Measurements from ENCODE around the gene WDFY1. TPM values are rescaled to one million over a fixed set of nuclear protein-coding genes. Genes with fewer than 3 reads are reported as not detected.

Gene WDFY1
- total RNA-seq, 4 donors from 2014 or later, result 19.4 to 29.2 (median 24.7) TPM

DNA sequence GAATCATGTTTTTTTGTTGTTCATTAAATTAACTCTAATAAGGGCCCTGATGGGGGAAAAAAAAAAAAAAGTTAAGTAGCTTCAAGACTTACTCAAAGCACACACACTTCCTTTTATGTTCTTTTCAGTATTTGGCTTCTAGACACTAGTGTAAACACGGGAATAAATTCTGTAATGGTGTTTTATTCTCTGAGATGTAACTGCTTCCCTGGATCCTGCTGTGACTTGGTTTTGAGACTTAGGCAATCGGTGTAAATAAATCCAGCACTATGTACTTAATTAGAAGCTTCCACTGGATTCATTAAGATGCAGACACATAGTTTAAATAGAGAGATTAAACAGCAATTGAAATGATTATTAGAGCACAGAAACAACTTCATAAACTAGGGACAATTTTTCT is 81.6 kb downstream of the WDFY1 start:
- intact Hi-C loops (cut with DNase I), result no loop called here
- H3K27ac ChIP-seq (replicated peaks in 1 of 4), result no peak overlapping the region
- H3K4me1 ChIP-seq, result no peaks in the 10 kb centered on the region
- no peaks in the 10 kb centered on the region for H3K9me3 ChIP-seq
- no peaks in the 10 kb centered on the region for H3K27me3 ChIP-seq
- 67% methylated on average over 2 of the region's 2 CpGs for WGBS
- no peak overlapping the region for H3K4me3 ChIP-seq
- TF ChIP-seq POLR2AphosphoS5 (IDR thresholded peaks at IDR 0.05) (no peak), POLR2A (IDR thresholded peaks at IDR 0.05; ENCODE audit: low read depth) (no peak), EP300 (IDR thresholded peaks at IDR 0.05) (no peak)
- TF ChIP-seq, protein P1, sequence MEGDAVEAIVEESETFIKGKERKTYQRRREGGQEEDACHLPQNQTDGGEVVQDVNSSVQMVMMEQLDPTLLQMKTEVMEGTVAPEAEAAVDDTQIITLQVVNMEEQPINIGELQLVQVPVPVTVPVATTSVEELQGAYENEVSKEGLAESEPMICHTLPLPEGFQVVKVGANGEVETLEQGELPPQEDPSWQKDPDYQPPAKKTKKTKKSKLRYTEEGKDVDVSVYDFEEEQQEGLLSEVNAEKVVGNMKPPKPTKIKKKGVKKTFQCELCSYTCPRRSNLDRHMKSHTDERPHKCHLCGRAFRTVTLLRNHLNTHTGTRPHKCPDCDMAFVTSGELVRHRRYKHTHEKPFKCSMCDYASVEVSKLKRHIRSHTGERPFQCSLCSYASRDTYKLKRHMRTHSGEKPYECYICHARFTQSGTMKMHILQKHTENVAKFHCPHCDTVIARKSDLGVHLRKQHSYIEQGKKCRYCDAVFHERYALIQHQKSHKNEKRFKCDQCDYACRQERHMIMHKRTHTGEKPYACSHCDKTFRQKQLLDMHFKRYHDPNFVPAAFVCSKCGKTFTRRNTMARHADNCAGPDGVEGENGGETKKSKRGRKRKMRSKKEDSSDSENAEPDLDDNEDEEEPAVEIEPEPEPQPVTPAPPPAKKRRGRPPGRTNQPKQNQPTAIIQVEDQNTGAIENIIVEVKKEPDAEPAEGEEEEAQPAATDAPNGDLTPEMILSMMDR (IDR thresholded peaks at IDR 0.05), result no peak
- no peak for DNase-seq (ENCODE audit: extremely low spot score)
- peaks cover 0 to 3% (median 0%) of the 10 kb centered on the region in 4 donors for H3K36me3 ChIP-seq

DNA sequence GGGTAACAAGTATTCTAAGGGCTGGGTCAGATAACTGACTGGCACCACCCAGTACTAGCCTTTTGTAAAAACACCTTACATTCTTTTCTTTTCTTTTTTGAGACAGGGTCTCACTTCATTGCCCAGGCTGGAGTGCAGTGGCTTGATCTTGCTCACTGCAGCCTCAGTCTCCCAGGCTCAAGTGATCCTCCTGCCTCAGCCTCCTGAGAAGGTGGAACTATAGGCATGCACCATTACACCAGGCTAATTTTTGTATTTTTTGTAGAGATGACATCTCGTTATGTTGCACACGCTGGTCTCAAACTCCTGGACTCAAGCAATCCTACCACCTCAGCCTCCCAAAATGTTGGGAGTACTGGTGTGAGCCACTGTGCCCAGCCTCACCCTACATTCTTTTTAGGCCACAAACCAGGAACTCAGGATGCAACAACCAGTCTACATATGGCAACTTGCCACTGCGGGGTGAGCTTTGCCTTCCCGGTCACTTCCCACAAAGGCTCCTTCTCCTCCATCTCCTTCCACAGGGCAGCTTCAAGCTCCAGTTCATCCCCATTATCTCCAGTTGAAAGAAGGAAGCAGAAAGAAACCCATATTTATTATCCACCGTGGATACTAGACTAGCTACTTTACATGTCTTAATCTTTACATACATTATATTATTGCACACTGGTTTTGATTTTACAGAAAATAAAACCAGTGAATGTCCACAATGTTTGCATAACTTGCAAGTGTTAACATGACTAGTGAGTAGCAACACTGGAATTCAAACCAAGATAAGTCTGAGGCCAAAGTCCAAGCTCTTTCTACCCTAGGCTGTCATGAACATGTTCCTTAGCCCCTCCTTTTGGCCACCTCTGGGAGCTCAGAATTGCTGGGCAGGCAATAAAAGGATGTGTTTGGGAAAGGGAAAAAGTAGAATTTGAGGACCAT is 84.1 kb downstream of the WDFY1 start:
- TF ChIP-seq EP300 (IDR thresholded peaks at IDR 0.05) (no peak), POLR2A (IDR thresholded peaks at IDR 0.05; ENCODE audit: low read depth) (no peak)
- TF ChIP-seq, protein P1 (IDR thresholded peaks at IDR 0.05), result no peak
- no peaks in the 10 kb centered on the region for H3K9me3 ChIP-seq
- WGBS, result 76% methylated on average over 5 of the region's 5 CpGs
- intact Hi-C loops (cut with DNase I), result no loop called here
- no peaks in the 10 kb centered on the region for H3K36me3 ChIP-seq
- DNase-seq (ENCODE audit: extremely low spot score), result no peak
- H3K27ac ChIP-seq (replicated peaks in 1 of 4), result no peak overlapping the region
- no peak overlapping the region for H3K4me3 ChIP-seq
- H3K27me3 ChIP-seq, result no peaks in the 10 kb centered on the region
- H3K4me1 ChIP-seq, result no peaks in the 10 kb centered on the region

DNA sequence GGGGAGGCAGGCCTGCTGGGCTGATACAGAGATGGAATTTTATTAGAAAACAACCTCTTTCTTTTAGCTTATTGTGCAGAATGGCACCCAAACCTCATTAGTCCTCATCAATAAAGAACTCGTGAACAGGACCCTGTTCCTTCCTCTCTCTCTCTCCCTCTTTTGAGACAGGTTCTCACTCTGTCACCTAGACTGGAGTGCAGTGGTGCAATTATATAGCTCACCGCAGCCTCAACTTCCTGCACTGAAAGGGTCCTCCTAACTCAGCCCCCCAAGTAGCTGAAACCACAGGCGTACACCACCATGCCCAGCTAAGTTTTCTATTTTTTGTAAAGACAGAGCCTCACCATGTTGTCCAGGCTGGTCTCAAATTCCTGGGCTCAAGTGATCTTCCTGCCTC is 86.1 kb downstream of the WDFY1 start:
- DNase-seq (ENCODE audit: extremely low spot score), result no peak
- Histone ChIP-seq H3K4me1 (no peaks in the 10 kb centered on the region), H3K27ac (replicated peaks in 1 of 4) (no peak overlapping the region), H3K9me3 (no peaks in the 10 kb centered on the region), H3K36me3 (peaks cover 0 to 7% (median 0%) of the 10 kb centered on the region in 4 donors), H3K4me3 (no peak overlapping the region), H3K27me3 (no peaks in the 10 kb centered on the region)
- TF ChIP-seq POLR2AphosphoS5 (IDR thresholded peaks at IDR 0.05), result no peak
- TF ChIP-seq, protein P1 (IDR thresholded peaks at IDR 0.05), result no peak
- no peak for TF ChIP-seq POLR2A (IDR thresholded peaks at IDR 0.05; ENCODE audit: low read depth)
- no peak for TF ChIP-seq EP300 (IDR thresholded peaks at IDR 0.05)
- 78% methylated on average over 3 of the region's 3 CpGs for WGBS
- intact Hi-C loops (cut with DNase I), result no loop called here

DNA sequence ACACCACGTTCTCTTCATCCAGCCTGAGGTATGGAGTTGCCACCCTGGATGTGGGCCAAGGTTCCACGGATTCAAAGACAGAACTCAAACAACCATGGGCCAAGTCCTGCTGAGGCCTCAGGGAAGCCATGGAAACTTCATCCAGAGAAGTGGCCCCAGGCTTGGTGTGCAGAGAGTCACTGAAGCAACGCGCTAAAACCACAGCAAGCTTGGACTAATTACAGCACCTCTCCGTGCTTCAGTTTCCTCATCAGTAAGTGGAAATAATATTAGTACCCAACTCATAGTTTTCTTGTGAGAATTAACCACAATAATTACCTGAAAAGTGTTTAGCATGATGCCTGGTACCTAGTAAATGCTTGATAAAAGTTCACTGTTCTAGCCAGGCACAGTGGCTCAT is 88.6 kb downstream of the WDFY1 start:
- Histone ChIP-seq H3K9me3 (no peaks in the 10 kb centered on the region), H3K4me1 (no peaks in the 10 kb centered on the region), H3K4me3 (no peak overlapping the region), H3K27ac (replicated peaks in 1 of 4) (no peak overlapping the region), H3K36me3 (peaks cover 0 to 13% (median 0%) of the 10 kb centered on the region in 4 donors), H3K27me3 (no peaks in the 10 kb centered on the region)
- intact Hi-C loops (cut with DNase I), result no loop called here
- no peak for DNase-seq (ENCODE audit: extremely low spot score)
- TF ChIP-seq EP300 (IDR thresholded peaks at IDR 0.05) (no peak), POLR2A (IDR thresholded peaks at IDR 0.05; ENCODE audit: low read depth) (no peak), POLR2AphosphoS5 (IDR thresholded peaks at IDR 0.05) (no peak)
- TF ChIP-seq, protein P1 (IDR thresholded peaks at IDR 0.05), result no peak
- 82% methylated on average over 5 of the region's 5 CpGs for WGBS

All from esophagus muscularis mucosa (tissue), 4 donors.